GM18508 (cell line): ENCODE measurements around the gene SGPL1.
"Not testable (repeated sequence)": the region's sequence is repeated elsewhere in the genome, so short reads cannot be mapped to it uniquely, and the experiment has no call there.

Experiments
- ATAC-seq: cut with Tn5 transposase; IDR thresholded peaks from one replicate; pipeline ENCODE4 v1.9.1; 2021; ENCODE audit warnings: moderate number of reproducible peaks; ENCODE audit not compliant: insufficient read depth, unreplicated experiment

Gene SGPL1

GRCh38 chr10:70834441-70835151 lies 18.8 kb downstream of the SGPL1 start:
- no peak for ATAC-seq

GRCh38 chr10:70836319-70836718 lies 20.6 kb downstream of the SGPL1 start:
- ATAC-seq, result no peak

GRCh38 chr10:70837660-70838059 lies 21.9 kb downstream of the SGPL1 start:
- no peak for ATAC-seq

GRCh38 chr10:70838270-70838805 lies 22.6 kb downstream of the SGPL1 start:
- no peak for ATAC-seq

- no peak for ATAC-seq
Measured at GRCh38 chr10:70840836-70841235, 25.1 kb downstream of the SGPL1 start.

GRCh38 chr10:70843333-70843732 lies 27.6 kb downstream of the SGPL1 start:
- ATAC-seq, result no peak

- no peak for ATAC-seq
Measured at GRCh38 chr10:70843776-70844489, 28.2 kb downstream of the SGPL1 start.

GRCh38 chr10:70845256-70845655 lies 29.5 kb downstream of the SGPL1 start:
- no peak for ATAC-seq

- no peak for ATAC-seq
Measured at GRCh38 chr10:70845816-70846215, 30.1 kb downstream of the SGPL1 start.

GRCh38 chr10:70846795-70847194 lies 31.0 kb downstream of the SGPL1 start:
- no peak for ATAC-seq

- no peak for ATAC-seq
Measured at GRCh38 chr10:70847659-70848360, 32.1 kb downstream of the SGPL1 start.

GRCh38 chr10:70849582-70850016 lies 33.9 kb downstream of the SGPL1 start:
- ATAC-seq, result no peak

- ATAC-seq, result no peak
Measured at GRCh38 chr10:70850097-70850496, 34.3 kb downstream of the SGPL1 start.

- no peak for ATAC-seq
Measured at GRCh38 chr10:70851597-70852475, 36.1 kb downstream of the SGPL1 start.

- ATAC-seq, result no peak
Measured at GRCh38 chr10:70853038-70853437, 37.3 kb downstream of the SGPL1 start.

- no peak for ATAC-seq
Measured at GRCh38 chr10:70853457-70853856, 37.7 kb downstream of the SGPL1 start.

- ATAC-seq, result no peak
Measured at GRCh38 chr10:70856454-70856853, 40.7 kb downstream of the SGPL1 start.

GRCh38 chr10:70858759-70859158 lies 43.0 kb downstream of the SGPL1 start:
- ATAC-seq, result no peak

- ATAC-seq, result not testable (repeated sequence)
Measured at GRCh38 chr10:70861495-70862197, 45.9 kb downstream of the SGPL1 start.
